HCT116 (cell line): ENCODE results near the gene ARHGDIA. TPM values are rescaled to one million over a fixed set of nuclear protein-coding genes. Genes with fewer than 3 reads are reported as not detected.

Source experiments
- ATAC-seq: fragments of 200-7000 bp; cut with Tn5 transposase; 2 replicates; pipeline ENCODE4 v1.9.1; 2020; ENCODE audit warnings: mild to moderate bottlenecking, moderate library complexity
- BruUV-seq: library from RNA; stranded (reverse); fragments of 400-500 nt; replicated peaks from 2 replicates; lab custom pipeline; 2021; lab: Mats Ljungman, UMichigan
- CTCF ChIA-PET: fragments of 300-600 bp; sonication (Branson Sonifier 250); formaldehyde crosslinking; loops from one replicate; lab custom pipeline; 2021; ENCODE audit warnings: antibody characterized with exemption; lab: Charles Lee
- POLR2A ChIA-PET: fragments of 300-600, 350-600 bp; sonication (Branson Sonifier 250); formaldehyde crosslinking; loops from one replicate; lab custom pipeline; 2021; ENCODE audit warnings: antibody characterized with exemption; lab: Charles Lee
- RAD21 ChIA-PET, 2 experiments: fragments of 300-600 bp; sonication (Branson Sonifier 250); formaldehyde crosslinking; loops; one replicate each; lab custom pipeline; 2023; ENCODE audit warnings: low total read pairs in 2 of 2; ENCODE audit not compliant: uncharacterized antibody in 2 of 2, unreplicated experiment in 2 of 2, low non-redundant PET in 1 of 2; lab: Charles Lee
- DNase-seq: peaks from one replicate; pipeline ENCODE4 v3.0.0-alpha.2; 2010; ENCODE audit warnings: low read depth, low spot score
- H2AFZ ChIP-seq: fragments of 200-600 bp; shearing (Covaris generic), sonication (generic); 2 replicates; pipeline ENCODE4 v1.6.1; 2017; ENCODE audit warnings: low read depth, mixed run types, mixed read lengths, antibody characterized with exemption, low read length; ENCODE audit not compliant: poor library complexity, severe bottlenecking
- H3K27ac ChIP-seq: 2 replicates; pipeline ENCODE4 v1.5.1; 2012; ENCODE audit warnings: low read depth, low read length
- H3K27me3 ChIP-seq: fragments of 200-600 bp; sonication (generic); 2 replicates; pipeline ENCODE4 v1.6.1; 2016; ENCODE audit warnings: mixed run types, low read length, mixed read lengths; ENCODE audit not compliant: insufficient read depth
- H3K36me3 ChIP-seq, 2 experiments: fragments of 200-500 bp in 1 of 2; fragments of 200-600 bp in 1 of 2; sonication (Bioruptor generic) in 1 of 2; sonication (generic) in 1 of 2; 2 replicates each; pipeline versions ENCODE4 v1.5.1 to v1.6.1; 2014 to 2016; ENCODE audit warnings: low read length in 2 of 2, inconsistent platforms in 1 of 2, mixed read lengths in 1 of 2, mixed run types in 1 of 2; ENCODE audit not compliant: insufficient read depth in 2 of 2, control insufficient read depth in 1 of 2
- H3K4me1 ChIP-seq, 2 experiments: fragments of 200-600 bp in 1 of 2; sonication (generic) in 1 of 2; 2 replicates each; pipeline versions ENCODE4 v1.5.1 to v1.6.1; 2012 to 2017; ENCODE audit warnings: low read length in 2 of 2, inconsistent platforms in 1 of 2, mild to moderate bottlenecking in 1 of 2, mixed read lengths in 1 of 2, mixed run types in 1 of 2, moderate library complexity in 1 of 2; ENCODE audit not compliant: insufficient read depth in 2 of 2, control insufficient read depth in 1 of 2
- H3K4me2 ChIP-seq: fragments of 200-600 bp; sonication (generic); 2 replicates; pipeline ENCODE4 v1.6.1; 2017; ENCODE audit warnings: mixed run types, low read length, mixed read lengths
- H3K4me3 ChIP-seq, 2 experiments: fragments of 200-600 bp in 1 of 2; sonication (generic) in 1 of 2; replicated peaks in 1 of 2; 2 replicates each; pipeline ENCODE4 v1.5.1; 2011 to 2016; ENCODE audit warnings: low read length in 2 of 2, control low read depth in 1 of 2, low read depth in 1 of 2, mild to moderate bottlenecking in 1 of 2, mixed read lengths in 1 of 2, mixed run types in 1 of 2
- H3K79me2 ChIP-seq: fragments of 200-600 bp; sonication (generic); 2 replicates; pipeline ENCODE4 v1.6.1; 2017; ENCODE audit warnings: mild to moderate bottlenecking, mixed run types, low read length, moderate library complexity, mixed read lengths; ENCODE audit not compliant: insufficient read depth
- H3K9ac ChIP-seq: fragments of 200-600 bp; sonication (generic); 2 replicates; pipeline ENCODE4 v1.6.1; 2016; ENCODE audit warnings: low read length, mixed read lengths
- H3K9me2 ChIP-seq: fragments of 200-600 bp; sonication (generic), shearing (Covaris generic); 2 replicates; pipeline ENCODE4 v1.6.1; 2017; ENCODE audit warnings: mixed run types, mild to moderate bottlenecking, moderate library complexity; ENCODE audit not compliant: insufficient read depth
- H3K9me3 ChIP-seq, 2 experiments: fragments of 200-500 bp in 1 of 2; fragments of 200-600 bp in 1 of 2; sonication (Bioruptor generic) in 1 of 2; sonication (generic) in 1 of 2; 2 replicates each; pipeline ENCODE4 v1.6.1; 2014 to 2017; ENCODE audit warnings: low read length in 2 of 2, mixed read lengths in 2 of 2, inconsistent platforms in 1 of 2, low read depth in 1 of 2, mild to moderate bottlenecking in 1 of 2, mixed run types in 1 of 2, moderate library complexity in 1 of 2; ENCODE audit not compliant: control insufficient read depth in 1 of 2, insufficient read depth in 1 of 2
- H4K20me1 ChIP-seq: fragments of 200-600 bp; sonication (generic), shearing (Covaris generic); 2 replicates; pipeline ENCODE4 v1.6.1; 2017; ENCODE audit warnings: mixed run types, mild to moderate bottlenecking, moderate library complexity; ENCODE audit not compliant: insufficient read depth
- CBX3 ChIP-seq: IDR thresholded peaks from 2 replicates; pipeline ENCODE4 v1.6.1; 2012; ENCODE audit warnings: low read depth
- CEBPB ChIP-seq: IDR thresholded peaks from 2 replicates; pipeline ENCODE4 v1.6.1; 2012; ENCODE audit warnings: low read depth
- CTCF ChIP-seq, 3 experiments: fragments of 200-600 bp in 1 of 3; sonication (generic) in 1 of 3; IDR thresholded peaks in 2 of 3; conservative IDR thresholded peaks in 1 of 3; 2 replicates each; pipeline ENCODE4 v1.5.1; 2012 to 2017; ENCODE audit warnings: low read depth in 2 of 3, low read length in 2 of 3, antibody characterized with exemption in 1 of 3, borderline replicate concordance in 1 of 3, control low read depth in 1 of 3, mild to moderate bottlenecking in 1 of 3, mixed read lengths in 1 of 3, mixed run types in 1 of 3, moderate library complexity in 1 of 3; ENCODE audit not compliant: insufficient read depth in 1 of 3
- EGR1 ChIP-seq: IDR thresholded peaks from 2 replicates; pipeline ENCODE4 v1.6.1; 2012; ENCODE audit warnings: low read depth
- ELF1 ChIP-seq: IDR thresholded peaks from 2 replicates; pipeline ENCODE4 v1.6.1; 2012; ENCODE audit warnings: low read depth, borderline replicate concordance
- EZH2 ChIP-seq: fragments of 200-600 bp; sonication (generic); IDR thresholded peaks from 2 replicates; pipeline ENCODE4 v1.6.1; 2017; ENCODE audit warnings: antibody characterized with exemption, mixed run types
- EZH2phosphoT487 ChIP-seq: fragments of 200-600 bp; IDR thresholded peaks from 2 replicates; pipeline ENCODE4 v1.6.1; 2018; ENCODE audit warnings: antibody characterized with exemption, borderline replicate concordance
- JUND ChIP-seq: IDR thresholded peaks from 2 replicates; pipeline ENCODE4 v1.6.1; 2012
- MAX ChIP-seq: IDR thresholded peaks from 2 replicates; pipeline ENCODE4 v1.6.1; 2012
- POLR2A ChIP-seq: IDR thresholded peaks from 2 replicates; pipeline ENCODE4 v1.7.0; 2011; ENCODE audit warnings: borderline replicate concordance; ENCODE audit not compliant: insufficient read depth, insufficient read length; ENCODE audit errors: extremely low read depth
- POLR2AphosphoS5 ChIP-seq: IDR thresholded peaks from 2 replicates; pipeline ENCODE4 v1.6.1; 2011; ENCODE audit warnings: mild to moderate bottlenecking, low read depth, low read length, moderate library complexity
- RAD21 ChIP-seq: IDR thresholded peaks from 2 replicates; pipeline ENCODE4 v1.6.1; 2012; ENCODE audit warnings: low read depth, mild to moderate bottlenecking
- REST ChIP-seq: IDR thresholded peaks from 2 replicates; pipeline ENCODE4 v1.6.1; 2012; ENCODE audit warnings: low read depth
- SIN3A ChIP-seq: IDR thresholded peaks from 2 replicates; pipeline ENCODE4 v1.6.1; 2012; ENCODE audit warnings: low read depth
- SRF ChIP-seq: IDR thresholded peaks from 2 replicates; pipeline ENCODE4 v1.6.1; 2012; ENCODE audit warnings: low read depth
- TCF7L2 ChIP-seq: IDR thresholded peaks from 2 replicates; pipeline ENCODE4 v1.7.0; 2011; ENCODE audit warnings: borderline replicate concordance, inconsistent platforms; ENCODE audit not compliant: insufficient read depth, insufficient read length; ENCODE audit errors: extremely low read depth
- ZBTB33 ChIP-seq: IDR thresholded peaks from 2 replicates; pipeline ENCODE4 v1.6.1; 2011; ENCODE audit warnings: mild to moderate bottlenecking, low read length, moderate library complexity; ENCODE audit not compliant: insufficient replicate concordance; ENCODE audit errors: extremely low read depth
- ZNF274 ChIP-seq: fragments of 200-500 bp; sonication (Bioruptor generic); IDR thresholded peaks from 2 replicates; pipeline ENCODE4 v1.6.1; 2014; ENCODE audit warnings: mild to moderate bottlenecking, low read depth, low read length, inconsistent platforms
- intact Hi-C: fragments of 100-400 bp; cut with micrococcal nuclease; formaldehyde crosslinking; loops from 2 replicates; pipeline ENCODE4 v1.10.0; 2022
- total RNA-seq: library from RNA; stranded (reverse); gene quantifications from one replicate; pipeline ENCODE4 v1.2.1, GENCODE V29; 2021; ENCODE audit not compliant: unreplicated experiment

The ARHGDIA gene
- total RNA-seq, 1 experiment from 2014 or later = 554 TPM

- ATAC-seq (no peak), DNase-seq (no peak)
- Histone ChIP-seq H3K9me2 (no peaks in the 10 kb centered on the region), H3K4me3 (no peak overlapping the region), H3K9ac (no peak overlapping the region), H3K36me3 (peaks cover 4 to 15% of the 10 kb centered on the region in 2 experiments; a peak in 2 of 4 replicates), H3K4me1 (peaks cover 6 to 10% of the 10 kb centered on the region in 2 experiments; a peak in 3 of 4 replicates), H3K9me3 (no peaks in the 10 kb centered on the region), H2AFZ (no peak overlapping the region), H3K27me3 (no peaks in the 10 kb centered on the region), H3K79me2 (peaks cover 9% of the 10 kb centered on the region; the same call in 1 of the 2 replicates), H3K4me2 (no peak overlapping the region), H3K27ac (no peak overlapping the region), H4K20me1 (no peaks in the 10 kb centered on the region)
- no peak for TF ChIP-seq MAX
- TF ChIP-seq RAD21 = no peak
- no peak for TF ChIP-seq ZBTB33
- TF ChIP-seq ZNF274 = no peak
- no peak for TF ChIP-seq JUND
- TF ChIP-seq SRF = no peak
- TF ChIP-seq CBX3 = no peak
- TF ChIP-seq POLR2AphosphoS5 = no peak
- no peak for TF ChIP-seq EGR1
- TF ChIP-seq POLR2A = no peak
- no peak for TF ChIP-seq EZH2phosphoT487
- TF ChIP-seq EZH2 = no peak
- TF ChIP-seq REST = no peak
- no peak for TF ChIP-seq CTCF (IDR thresholded peaks at IDR 0.05 in 2 of 3, conservative IDR thresholded peaks at IDR 0.05 in 1 of 3; ENCODE audit: borderline replicate concordance in 1 of 3, insufficient read depth in 1 of 3, low read depth in 2 of 3, low read length in 2 of 3)
- no peak for TF ChIP-seq CEBPB
- TF ChIP-seq ELF1 = no peak
- no peak for TF ChIP-seq TCF7L2
- no peak for TF ChIP-seq SIN3A
- no TSS peak for BruUV-seq
- CTCF ChIA-PET = no interaction called here
- POLR2A ChIA-PET = no interaction called here
- intact Hi-C loops = no loop called here
- RAD21 ChIA-PET = no interaction called here
Observed at GRCh38 chr17:81838753-81839255, 32.3 kb downstream of the ARHGDIA start.
